ENCODE measurements around the gene APBB2.
"Not testable (repeated sequence)": the region's sequence is repeated elsewhere in the genome, so short reads cannot be mapped to it uniquely, and the experiment has no call there.

Gene APBB2

GRCh38 chr4:41157009-41157408 is 57.3 kb downstream of the APBB2 start:
- Histone ChIP-seq H3K4me3 (ENCODE audit: extremely low read depth, insufficient read depth, low read length, poor library complexity, severe bottlenecking) (no peak overlapping the region), H3K4me1 (ENCODE audit: control insufficient read depth, insufficient read depth, low read length, poor library complexity, severe bottlenecking) (peaks cover 18% of the 10 kb centered on the region), H3K9me3 (ENCODE audit: control insufficient read depth, low read length) (no peaks in the 10 kb centered on the region), H3K27ac (ENCODE audit: low read depth, low read length, severe bottlenecking) (no peak overlapping the region), H3K36me3 (ENCODE audit: control insufficient read depth, insufficient read depth, low read length) (no peaks in the 10 kb centered on the region)
- WGBS, 2 experiments (ENCODE audit: insufficient coverage in 2 of 2), result 84 to 92% methylated on average over 4 to 5 of the region's 6 CpGs

DNA sequence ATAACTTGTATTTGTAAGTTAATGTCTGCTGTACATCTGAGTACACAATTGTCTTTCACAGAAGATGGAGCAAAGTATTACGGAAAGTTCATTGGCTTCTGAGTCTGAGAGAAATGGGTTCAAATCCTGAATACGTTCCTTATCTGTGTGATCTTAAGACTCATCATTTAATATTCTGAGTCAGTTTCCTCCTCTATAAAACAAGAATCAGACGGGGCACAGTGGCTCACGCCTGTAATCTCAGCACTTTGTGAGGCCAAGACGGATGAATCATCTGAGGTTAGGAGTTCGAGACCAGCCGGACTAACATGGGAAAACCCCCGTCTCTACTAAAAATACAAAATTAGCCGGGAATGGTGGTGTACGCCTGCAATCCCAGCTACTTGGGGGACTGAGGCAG is 57.8 kb downstream of the APBB2 start:
- Histone ChIP-seq H3K4me3 (ENCODE audit: extremely low read depth, insufficient read depth, low read length, poor library complexity, severe bottlenecking) (no peak overlapping the region), H3K4me1 (ENCODE audit: control insufficient read depth, insufficient read depth, low read length, poor library complexity, severe bottlenecking) (peaks cover 15% of the 10 kb centered on the region), H3K36me3 (ENCODE audit: control insufficient read depth, insufficient read depth, low read length) (no peaks in the 10 kb centered on the region), H3K27ac (ENCODE audit: low read depth, low read length, severe bottlenecking) (no peak overlapping the region), H3K9me3 (ENCODE audit: control insufficient read depth, low read length) (no peaks in the 10 kb centered on the region)
- WGBS, 2 experiments (ENCODE audit: insufficient coverage in 2 of 2), result 90 to 93% methylated on average over 8 of the region's 10 CpGs

DNA sequence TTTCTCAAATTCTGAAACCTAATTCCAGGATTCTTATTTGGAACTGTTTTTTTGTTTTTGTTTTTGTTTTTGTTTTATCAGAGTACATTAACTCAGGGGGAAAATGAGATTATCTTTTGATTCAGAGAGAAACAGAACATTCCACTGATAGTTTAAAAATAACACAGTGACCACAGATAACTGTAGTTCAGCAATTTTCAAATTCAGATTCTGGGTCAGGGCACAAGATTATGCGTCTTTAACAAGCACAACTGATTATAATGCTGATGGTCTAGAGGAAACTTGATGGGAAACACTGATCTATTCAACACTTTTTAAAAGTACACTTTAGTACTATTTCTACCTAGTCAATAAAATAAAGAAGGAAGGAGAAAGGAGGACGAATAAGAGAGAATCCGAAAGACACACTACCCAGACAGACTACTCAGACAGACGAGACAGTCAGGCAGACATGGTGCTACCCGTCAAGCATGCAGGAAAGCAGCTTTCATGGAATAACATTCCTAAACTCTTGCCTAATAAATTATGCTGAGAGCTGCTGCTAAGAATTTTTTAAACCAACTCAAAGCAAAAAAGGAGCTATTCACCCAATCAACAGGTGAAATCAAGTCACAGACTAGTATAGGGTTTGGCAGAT is 59.0 kb downstream of the APBB2 start:
- Histone ChIP-seq H3K36me3 (ENCODE audit: control insufficient read depth, insufficient read depth, low read length) (no peaks in the 10 kb centered on the region), H3K4me3 (ENCODE audit: extremely low read depth, insufficient read depth, low read length, poor library complexity, severe bottlenecking) (no peak overlapping the region), H3K9me3 (ENCODE audit: control insufficient read depth, low read length) (no peaks in the 10 kb centered on the region), H3K4me1 (ENCODE audit: control insufficient read depth, insufficient read depth, low read length, poor library complexity, severe bottlenecking) (peaks cover 15% of the 10 kb centered on the region), H3K27ac (ENCODE audit: low read depth, low read length, severe bottlenecking) (peak overlapping the region; percentile 54)
- WGBS, 2 experiments (ENCODE audit: insufficient coverage in 2 of 2), result 60% methylated on average over 1 of the region's 5 CpGs; no CpG with 5 or more reads in 1 of the 2 experiments

DNA sequence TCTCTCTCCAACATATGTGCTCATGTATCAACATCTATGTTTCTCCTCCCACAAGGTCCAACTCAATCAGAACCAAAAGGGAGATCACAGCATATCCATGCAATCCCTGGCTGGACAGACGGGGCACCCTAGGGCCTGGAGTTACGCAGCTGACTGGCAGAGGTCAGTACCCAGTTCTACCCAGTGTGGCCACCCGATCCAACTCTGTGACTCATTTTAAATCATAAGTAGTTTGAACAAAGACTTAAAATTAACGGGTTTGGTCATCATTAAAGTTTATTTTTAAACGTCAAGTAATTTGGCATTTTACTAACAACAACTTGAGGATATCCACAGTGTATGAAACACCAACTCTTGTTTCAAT is 59.5 kb downstream of the APBB2 start:
- no peak overlapping the region for H3K4me3 ChIP-seq (ENCODE audit: extremely low read depth, insufficient read depth, low read length, poor library complexity, severe bottlenecking)
- peaks cover 15% of the 10 kb centered on the region for H3K4me1 ChIP-seq (ENCODE audit: control insufficient read depth, insufficient read depth, low read length, poor library complexity, severe bottlenecking)
- no peaks in the 10 kb centered on the region for H3K9me3 ChIP-seq (ENCODE audit: control insufficient read depth, low read length)
- H3K36me3 ChIP-seq (ENCODE audit: control insufficient read depth, insufficient read depth, low read length), result no peaks in the 10 kb centered on the region
- 86 to 87% methylated on average over 3 to 5 of the region's 5 CpGs for WGBS, 2 experiments (ENCODE audit: insufficient coverage in 2 of 2)
- H3K27ac ChIP-seq (ENCODE audit: low read depth, low read length, severe bottlenecking), result peak overlapping the region; percentile 54

DNA sequence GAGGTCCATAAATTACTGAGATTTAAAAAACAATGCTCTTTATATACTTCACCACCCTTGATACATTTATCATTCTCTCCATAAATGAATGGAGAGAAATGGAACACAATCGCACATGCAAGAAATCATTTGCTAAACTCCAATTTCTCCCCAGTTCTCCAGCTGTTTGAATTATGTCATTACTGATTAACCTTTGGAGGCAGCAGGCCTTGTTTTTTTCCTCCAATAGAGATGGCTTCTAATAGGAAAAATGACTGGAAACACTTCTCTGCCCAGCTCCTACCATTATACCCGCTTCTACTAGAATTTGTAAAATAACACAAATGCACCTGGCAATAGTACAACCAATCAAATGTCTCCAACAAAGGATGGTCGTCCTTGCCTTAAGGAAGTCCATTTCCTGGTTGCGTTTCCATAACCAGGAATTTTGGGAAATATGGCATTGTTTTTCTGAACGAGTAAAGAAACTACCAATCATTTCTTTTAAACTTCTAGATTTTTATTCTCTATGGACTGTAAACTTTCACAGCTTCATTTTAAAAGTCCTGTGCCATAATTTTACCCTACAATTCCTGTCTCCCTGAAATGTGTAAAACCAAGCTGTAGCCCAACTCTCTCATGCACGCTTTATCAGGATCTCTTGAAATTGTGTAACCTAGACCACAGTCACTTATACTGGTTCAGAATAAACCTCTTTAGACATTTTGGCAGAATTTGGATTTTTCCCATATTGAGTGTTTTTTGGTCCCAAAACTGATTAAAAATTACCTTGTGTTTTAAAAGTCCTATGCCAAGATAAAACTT is 60.1 kb downstream of the APBB2 start:
- no peak overlapping the region for H3K4me3 ChIP-seq (ENCODE audit: extremely low read depth, insufficient read depth, low read length, poor library complexity, severe bottlenecking)
- H3K36me3 ChIP-seq (ENCODE audit: control insufficient read depth, insufficient read depth, low read length), result no peaks in the 10 kb centered on the region
- H3K27ac ChIP-seq (ENCODE audit: low read depth, low read length, severe bottlenecking), result peak overlapping the region; percentile 54
- 100% methylated on average over 1 to 2 of the region's 6 CpGs for WGBS, 2 experiments (ENCODE audit: insufficient coverage in 2 of 2)
- peaks cover 15% of the 10 kb centered on the region for H3K4me1 ChIP-seq (ENCODE audit: control insufficient read depth, insufficient read depth, low read length, poor library complexity, severe bottlenecking)
- H3K9me3 ChIP-seq (ENCODE audit: control insufficient read depth, low read length), result no peaks in the 10 kb centered on the region

GRCh38 chr4:41150401-41150800 is 63.9 kb downstream of the APBB2 start:
- no peaks in the 10 kb centered on the region for H3K36me3 ChIP-seq (ENCODE audit: control insufficient read depth, insufficient read depth, low read length)
- H3K4me3 ChIP-seq (ENCODE audit: extremely low read depth, insufficient read depth, low read length, poor library complexity, severe bottlenecking), result no peak overlapping the region
- no peak overlapping the region for H3K27ac ChIP-seq (ENCODE audit: low read depth, low read length, severe bottlenecking)
- WGBS, 2 experiments (ENCODE audit: insufficient coverage in 2 of 2), result 87% methylated on average over 2 of the region's 2 CpGs; no CpG with 5 or more reads in 1 of the 2 experiments
- H3K9me3 ChIP-seq (ENCODE audit: control insufficient read depth, low read length), result no peaks in the 10 kb centered on the region
- H3K4me1 ChIP-seq (ENCODE audit: control insufficient read depth, insufficient read depth, low read length, poor library complexity, severe bottlenecking), result peaks cover 26% of the 10 kb centered on the region

DNA sequence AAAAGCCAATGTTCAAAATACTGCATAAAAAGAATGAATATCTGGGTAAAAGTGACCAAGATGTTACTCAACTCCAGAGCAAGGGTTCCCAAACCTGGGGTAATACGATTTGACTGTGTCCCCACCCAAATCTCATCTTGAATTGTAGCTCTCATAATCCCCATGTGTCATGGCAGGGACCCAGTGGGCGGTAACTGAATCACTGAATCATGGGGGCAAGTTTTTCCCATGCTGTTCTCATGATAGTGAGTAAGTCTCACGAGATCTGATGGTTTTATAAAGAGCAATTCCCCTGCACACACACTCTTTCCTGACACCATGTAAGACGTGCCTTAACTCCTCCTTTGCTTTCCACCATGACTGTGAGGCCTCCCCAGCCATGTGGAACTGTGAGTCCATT is 64.8 kb downstream of the APBB2 start:
- H3K9me3 ChIP-seq (ENCODE audit: control insufficient read depth, low read length); H3K36me3 ChIP-seq (ENCODE audit: control insufficient read depth, insufficient read depth, low read length); H3K27ac ChIP-seq (ENCODE audit: low read depth, low read length, severe bottlenecking); H3K4me3 ChIP-seq (ENCODE audit: extremely low read depth, insufficient read depth, low read length, poor library complexity, severe bottlenecking): not testable (repeated sequence)
- 81 to 92% methylated on average over 4 of the region's 4 CpGs for WGBS, 2 experiments (ENCODE audit: insufficient coverage in 2 of 2)
- peaks cover 22% of the 10 kb centered on the region for H3K4me1 ChIP-seq (ENCODE audit: control insufficient read depth, insufficient read depth, low read length, poor library complexity, severe bottlenecking)

- Histone ChIP-seq H3K9me3 (ENCODE audit: control insufficient read depth, low read length) (no peaks in the 10 kb centered on the region), H3K4me1 (ENCODE audit: control insufficient read depth, insufficient read depth, low read length, poor library complexity, severe bottlenecking) (peaks cover 25% of the 10 kb centered on the region)
- no CpG with 5 or more reads among the region's 4 CpGs for WGBS, 2 experiments (ENCODE audit: insufficient coverage in 2 of 2)
Observed at GRCh38 chr4:41148931-41149330, 65.4 kb downstream of the APBB2 start.

DNA sequence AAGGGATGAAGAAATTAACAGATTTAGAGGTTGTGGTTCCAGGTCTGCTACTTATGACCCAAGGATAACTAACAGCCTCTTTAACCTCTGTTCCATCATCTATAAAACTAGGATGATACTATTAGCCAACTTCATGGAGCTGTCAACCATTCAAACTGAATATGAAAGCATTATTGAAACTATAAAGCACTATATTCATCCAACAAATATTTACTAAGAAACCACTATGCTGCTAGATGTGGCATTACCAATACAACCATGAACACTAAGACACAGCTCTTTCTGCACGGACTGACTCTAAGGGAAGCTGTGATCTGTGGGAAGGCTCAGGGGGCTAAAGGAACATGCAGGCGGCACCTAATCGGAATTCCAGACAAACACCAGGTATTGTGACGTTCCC is 66.0 kb downstream of the APBB2 start:
- H3K27ac ChIP-seq (ENCODE audit: low read depth, low read length, severe bottlenecking), result no peak overlapping the region
- no peaks in the 10 kb centered on the region for H3K36me3 ChIP-seq (ENCODE audit: control insufficient read depth, insufficient read depth, low read length)
- 91 to 97% methylated on average over 3 to 4 of the region's 4 CpGs for WGBS, 2 experiments (ENCODE audit: insufficient coverage in 2 of 2)
- H3K4me1 ChIP-seq (ENCODE audit: control insufficient read depth, insufficient read depth, low read length, poor library complexity, severe bottlenecking), result peaks cover 29% of the 10 kb centered on the region
- no peak overlapping the region for H3K4me3 ChIP-seq (ENCODE audit: extremely low read depth, insufficient read depth, low read length, poor library complexity, severe bottlenecking)
- H3K9me3 ChIP-seq (ENCODE audit: control insufficient read depth, low read length), result no peaks in the 10 kb centered on the region

More at GRCh38 chr4:41148931-41149330, 65.4 kb downstream of the APBB2 start:
- Histone ChIP-seq H3K27ac (ENCODE audit: low read depth, low read length, severe bottlenecking) (no peak overlapping the region), H3K4me3 (ENCODE audit: extremely low read depth, insufficient read depth, low read length, poor library complexity, severe bottlenecking) (no peak overlapping the region), H3K36me3 (ENCODE audit: control insufficient read depth, insufficient read depth, low read length) (no peaks in the 10 kb centered on the region)

DNA sequence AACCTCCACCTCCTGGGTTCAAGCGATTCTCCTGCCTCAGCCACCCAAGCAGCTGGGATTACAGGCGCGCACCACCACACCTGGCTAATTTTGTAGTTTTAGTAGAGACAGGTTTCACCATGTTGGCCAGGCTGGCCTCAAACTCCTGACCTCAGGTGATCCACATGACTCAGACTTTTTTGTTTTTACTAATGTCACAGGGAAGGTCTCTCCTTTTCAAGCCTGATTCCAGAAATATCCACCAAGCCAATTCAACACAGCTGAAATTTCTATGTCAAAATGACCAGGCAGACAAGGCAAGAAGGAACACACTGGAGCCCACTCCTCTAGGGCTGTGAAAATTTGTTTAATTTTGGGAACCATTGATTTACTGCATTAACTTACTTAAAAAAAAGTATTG is 66.8 kb downstream of the APBB2 start:
- not testable (repeated sequence) for H3K27ac ChIP-seq (ENCODE audit: low read depth, low read length, severe bottlenecking); H3K4me3 ChIP-seq (ENCODE audit: extremely low read depth, insufficient read depth, low read length, poor library complexity, severe bottlenecking); H3K36me3 ChIP-seq (ENCODE audit: control insufficient read depth, insufficient read depth, low read length); H3K9me3 ChIP-seq (ENCODE audit: control insufficient read depth, low read length)
- H3K4me1 ChIP-seq (ENCODE audit: control insufficient read depth, insufficient read depth, low read length, poor library complexity, severe bottlenecking), result peaks cover 35% of the 10 kb centered on the region
- 87 to 100% methylated on average over 3 of the region's 3 CpGs for WGBS, 2 experiments (ENCODE audit: insufficient coverage in 2 of 2)

Data from mesodermal cell (in vitro differentiated cells).